HG02981 (cell line): ENCODE data around the gene GRID1.

Experiments used
- ATAC-seq: cut with Tn5 transposase; IDR thresholded peaks from one replicate; pipeline ENCODE4 v1.9.1; 2021; ENCODE audit warnings: mild to moderate bottlenecking, moderate library complexity; ENCODE audit not compliant: unreplicated experiment

The GRID1 gene

GRCh38 chr10:86371116-86371515, 4.5 kb upstream of the GRID1 start:
- ATAC-seq, result no peak

DNA sequence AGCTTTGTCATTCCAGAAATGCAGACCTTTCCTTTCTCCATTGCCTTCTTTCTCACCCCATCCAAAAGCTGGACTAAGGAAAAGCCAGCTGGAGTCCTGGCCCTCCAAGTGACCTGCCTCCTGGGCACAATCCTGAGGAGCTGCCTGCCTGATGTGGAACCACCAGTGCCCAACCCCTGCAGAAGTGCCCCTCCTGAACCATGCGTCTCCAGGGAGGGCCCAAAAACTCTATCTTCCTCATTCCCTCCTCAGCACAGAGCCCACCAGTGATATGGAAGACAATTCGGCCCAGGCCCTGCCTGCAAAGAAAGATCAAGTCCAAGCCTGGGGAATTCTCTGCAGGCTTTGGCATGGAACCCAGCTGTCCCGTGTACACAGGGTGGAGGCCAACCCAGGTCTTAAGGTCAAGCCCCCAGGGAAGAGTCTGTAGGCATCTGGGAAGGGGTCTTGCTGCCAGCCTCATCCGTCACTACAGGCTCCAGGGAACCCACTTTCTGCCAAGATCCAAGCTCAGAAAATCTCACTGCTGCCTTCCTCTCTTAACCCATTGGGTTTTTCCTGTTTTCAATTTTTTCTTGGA, 3.5 kb upstream of the GRID1 start:
- ATAC-seq, result no peak

GRCh38 chr10:86368987-86369386, 2.4 kb upstream of the GRID1 start:
- no peak for ATAC-seq

GRCh38 chr10:86368046-86368445, 1.5 kb upstream of the GRID1 start:
- ATAC-seq, result no peak

GRCh38 chr10:86367152-86367951, 757 bp upstream of the GRID1 start:
- ATAC-seq, result no peak

- no peak for ATAC-seq
These were observed 232 bp upstream of the GRID1 start for GRCh38 chr10:86366902-86367151.

GRCh38 chr10:86365346-86366032, 1.1 kb downstream of the GRID1 start:
- ATAC-seq, result no peak

GRCh38 chr10:86364491-86365345, 1.9 kb downstream of the GRID1 start:
- ATAC-seq, result no peak

DNA sequence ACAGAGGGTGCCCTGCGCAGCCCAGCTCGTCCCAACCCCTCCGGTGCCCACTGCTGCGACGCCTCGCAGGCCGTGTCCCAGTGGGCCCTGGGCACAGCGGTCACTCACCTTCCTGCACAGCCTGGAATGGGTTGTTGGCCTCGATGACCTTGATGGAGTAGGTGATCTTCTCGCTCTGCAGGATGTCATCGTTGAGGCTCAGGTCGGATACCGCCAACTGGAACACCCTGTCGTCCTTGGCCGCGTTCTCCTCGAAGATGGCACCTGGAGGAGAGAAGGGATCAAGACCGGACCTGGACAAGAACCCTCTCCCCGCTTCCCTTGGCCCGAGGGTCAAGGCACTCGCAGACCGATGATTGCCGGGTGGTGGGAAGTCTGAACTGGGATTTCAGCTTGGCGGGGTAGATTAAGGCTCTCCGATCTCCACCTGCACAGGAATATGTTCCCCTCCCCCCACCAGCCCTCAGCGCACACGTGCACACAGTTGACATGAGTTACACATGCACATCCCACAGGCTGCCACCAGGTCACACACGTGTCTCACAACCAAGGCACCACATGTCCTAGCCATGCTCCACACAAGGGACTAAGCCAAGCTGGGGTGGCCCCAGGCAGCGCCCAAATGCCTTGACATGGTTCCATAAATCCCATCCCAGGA, 2.6 kb downstream of the GRID1 start:
- no peak for ATAC-seq

DNA sequence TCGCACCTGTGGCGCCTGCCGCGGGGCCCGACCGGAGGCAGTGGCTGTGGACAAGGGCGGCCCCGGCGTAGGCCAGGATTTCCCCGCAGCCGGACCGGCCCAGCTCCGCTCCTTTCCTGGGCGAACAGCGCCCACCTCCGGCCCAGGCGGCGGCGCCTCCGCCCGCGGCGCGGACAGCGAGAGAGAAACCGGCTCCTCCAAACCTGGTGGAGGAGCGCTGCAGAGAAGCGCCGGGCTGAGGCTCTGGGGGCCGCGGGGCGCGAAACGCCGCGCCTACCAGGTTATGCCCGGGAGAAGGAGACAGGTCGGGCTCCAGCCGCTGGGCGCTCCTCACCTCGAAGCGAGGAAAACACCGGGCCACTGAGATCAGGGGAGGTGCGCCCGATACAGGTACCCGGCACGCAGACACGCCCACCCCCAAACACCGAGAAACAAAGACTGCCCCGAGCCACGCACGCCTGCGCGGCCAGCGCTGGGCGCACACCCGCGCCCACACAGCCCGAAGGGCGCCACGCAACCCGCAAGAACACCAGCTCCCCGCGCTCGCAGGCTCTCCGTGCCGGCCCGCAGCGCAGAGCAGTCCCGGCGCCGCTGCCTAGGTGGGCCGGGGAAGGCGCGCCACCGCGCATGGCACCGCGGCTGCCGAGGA, 3.3 kb downstream of the GRID1 start:
- no peak for ATAC-seq

- no peak for ATAC-seq
These were observed 3.9 kb downstream of the GRID1 start for GRCh38 chr10:86362586-86363183.

- ATAC-seq, result no peak
These were observed 4.5 kb downstream of the GRID1 start for GRCh38 chr10:86362129-86362527.

GRCh38 chr10:86361156-86362128, 5.2 kb downstream of the GRID1 start:
- no peak for ATAC-seq

- no peak for ATAC-seq
These were observed 5.9 kb downstream of the GRID1 start for GRCh38 chr10:86360657-86361056.

- no peak for ATAC-seq
These were observed 6.6 kb downstream of the GRID1 start for GRCh38 chr10:86359954-86360353.

GRCh38 chr10:86359111-86359510, 7.5 kb downstream of the GRID1 start:
- no peak for ATAC-seq

DNA sequence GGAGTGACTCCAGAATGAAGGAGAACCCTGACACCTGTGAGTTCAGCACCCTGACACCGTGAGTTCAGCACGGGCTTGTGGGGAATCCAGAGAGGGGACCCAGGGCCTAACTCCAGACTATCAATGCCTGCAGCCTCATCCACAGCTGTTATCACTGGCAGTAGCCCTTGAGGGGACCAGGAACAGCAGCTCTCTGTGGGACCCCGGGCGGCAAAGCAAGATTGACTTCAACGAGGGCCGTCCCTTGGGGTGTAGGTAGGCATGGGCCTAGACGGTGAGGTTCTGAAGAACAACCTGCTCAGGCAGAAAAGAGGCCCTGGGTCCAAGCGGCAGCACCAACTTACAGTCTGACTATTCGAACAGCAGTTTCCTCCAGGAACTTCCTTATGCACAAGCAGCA, 8.9 kb downstream of the GRID1 start:
- ATAC-seq, result no peak

GRCh38 chr10:86357041-86357440, 9.6 kb downstream of the GRID1 start:
- ATAC-seq, result no peak

GRCh38 chr10:86356296-86356695, 10.3 kb downstream of the GRID1 start:
- ATAC-seq, result no peak
